HG02623 (cell line): ENCODE measurements around the gene RFX7.
A peak's percentile ranks its signal among the peaks of the same experiment; 100 is the strongest.
"Not testable (repeated sequence)": the region's sequence is repeated elsewhere in the genome, so short reads cannot be mapped to it uniquely, and the experiment has no call there.

Source experiments
- ATAC-seq: cut with Tn5 transposase; IDR thresholded peaks from one replicate; pipeline ENCODE4 v1.9.1; 2021; ENCODE audit warnings: moderate library complexity; ENCODE audit not compliant: unreplicated experiment

RFX7 gene

GRCh38 chr15:56243163-56244037 is at the start of gene RFX7:
Gene RFX7, minus strand, starts transcription at chr15:56243879. Its CDS starts 594 bp downstream, at chr15:56243285.
- ATAC-seq = peak; percentile 39

DNA sequence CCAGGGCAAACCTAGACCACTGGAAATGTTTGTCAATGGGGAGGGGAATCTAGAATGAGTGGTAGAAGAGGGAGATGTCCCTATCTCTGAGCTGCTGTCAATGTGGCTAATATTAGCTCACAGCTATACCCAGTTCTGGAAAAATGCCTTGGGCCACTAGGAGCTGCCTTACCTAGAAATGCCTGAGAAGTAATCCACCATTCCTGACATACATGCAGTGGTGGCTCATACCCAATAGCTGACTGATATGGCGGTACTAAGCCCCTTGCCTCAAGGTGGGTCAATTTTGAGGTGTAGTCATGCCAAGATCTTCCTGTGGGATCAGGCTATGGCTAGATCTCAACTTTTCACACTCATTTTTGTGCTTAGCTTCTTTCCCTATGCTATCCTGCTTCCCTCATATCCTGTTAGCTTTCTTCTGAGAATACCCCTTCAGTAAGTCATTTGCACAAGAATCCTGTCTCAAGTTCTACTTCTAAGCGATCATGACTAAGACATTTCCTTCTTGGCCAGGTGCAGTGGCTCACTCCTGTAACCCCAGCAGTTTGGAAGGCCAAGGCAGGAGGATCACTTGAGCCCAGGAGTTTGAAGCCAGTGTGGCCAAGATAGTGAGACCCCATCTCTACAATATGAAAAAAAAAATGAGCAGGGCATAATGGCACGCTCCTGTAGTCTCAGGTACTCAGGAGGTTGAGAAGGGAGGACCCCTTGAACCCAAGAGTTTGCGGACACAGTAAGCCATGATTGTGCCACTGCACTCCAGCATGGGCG is 49.1 kb upstream of the RFX7 start:
- ATAC-seq = no peak

DNA sequence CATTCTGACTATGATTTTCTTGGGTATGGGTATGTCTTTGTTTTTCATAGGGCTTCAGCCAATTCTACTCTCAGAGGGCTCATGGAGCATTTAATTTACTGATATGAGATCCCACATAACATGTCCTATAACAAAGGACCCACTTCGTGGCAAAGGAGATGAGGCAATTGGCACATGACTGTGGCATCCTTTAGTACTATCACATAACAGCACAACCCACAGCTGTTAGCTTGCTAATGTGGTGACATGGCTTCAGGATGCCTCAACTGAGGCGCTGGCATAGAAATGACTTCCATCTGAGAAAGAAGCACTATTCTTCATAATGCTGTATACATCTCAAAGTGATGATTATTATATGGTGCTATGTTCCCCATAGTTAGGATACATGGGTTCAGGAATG is 48.1 kb upstream of the RFX7 start:
- ATAC-seq = no peak

DNA sequence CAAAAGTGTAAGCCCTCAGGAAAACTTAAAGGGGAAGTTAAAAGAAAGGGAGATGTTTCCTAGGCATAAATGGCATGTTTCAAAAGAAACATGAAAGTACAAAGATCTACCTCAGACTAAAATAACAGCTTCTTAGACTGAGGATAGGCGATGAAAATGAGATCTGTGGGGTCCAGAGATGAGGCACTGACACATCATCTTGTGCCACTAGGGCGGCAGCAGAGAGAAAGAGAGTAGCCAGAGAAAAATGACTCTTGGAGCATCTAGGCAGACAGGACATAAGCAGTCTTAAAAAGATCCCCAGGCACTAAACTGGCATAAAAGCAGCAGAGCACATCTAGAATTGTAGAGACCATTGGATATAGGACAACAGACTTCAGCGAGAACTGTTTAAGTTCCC is 42.5 kb upstream of the RFX7 start:
- no peak for ATAC-seq

GRCh38 chr15:56281145-56281544 is 37.5 kb upstream of the RFX7 start:
- ATAC-seq = no peak

- no peak for ATAC-seq
Measured at GRCh38 chr15:56273724-56274123, 30.0 kb upstream of the RFX7 start.

- no peak for ATAC-seq
Measured at GRCh38 chr15:56272454-56272853, 28.8 kb upstream of the RFX7 start.

DNA sequence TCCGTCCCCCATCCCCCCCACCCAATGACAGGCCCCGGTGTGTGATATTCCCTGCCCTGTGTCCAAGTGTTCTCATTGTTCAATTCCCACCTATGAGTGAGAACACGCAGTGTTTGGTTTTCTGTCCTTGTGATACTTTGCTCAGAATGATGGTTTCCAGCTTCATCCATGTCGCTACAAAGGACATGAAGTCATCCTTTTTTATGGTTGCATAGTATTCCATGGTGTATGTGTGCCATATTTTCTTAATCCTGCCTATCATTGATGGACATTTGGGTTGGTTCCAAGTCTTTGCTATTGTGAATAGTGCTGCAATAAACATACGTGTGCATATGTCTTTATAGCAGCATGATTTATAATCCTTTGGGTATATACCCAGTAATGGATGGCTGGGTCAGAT is 22.8 kb upstream of the RFX7 start:
- not testable (repeated sequence) for ATAC-seq

DNA sequence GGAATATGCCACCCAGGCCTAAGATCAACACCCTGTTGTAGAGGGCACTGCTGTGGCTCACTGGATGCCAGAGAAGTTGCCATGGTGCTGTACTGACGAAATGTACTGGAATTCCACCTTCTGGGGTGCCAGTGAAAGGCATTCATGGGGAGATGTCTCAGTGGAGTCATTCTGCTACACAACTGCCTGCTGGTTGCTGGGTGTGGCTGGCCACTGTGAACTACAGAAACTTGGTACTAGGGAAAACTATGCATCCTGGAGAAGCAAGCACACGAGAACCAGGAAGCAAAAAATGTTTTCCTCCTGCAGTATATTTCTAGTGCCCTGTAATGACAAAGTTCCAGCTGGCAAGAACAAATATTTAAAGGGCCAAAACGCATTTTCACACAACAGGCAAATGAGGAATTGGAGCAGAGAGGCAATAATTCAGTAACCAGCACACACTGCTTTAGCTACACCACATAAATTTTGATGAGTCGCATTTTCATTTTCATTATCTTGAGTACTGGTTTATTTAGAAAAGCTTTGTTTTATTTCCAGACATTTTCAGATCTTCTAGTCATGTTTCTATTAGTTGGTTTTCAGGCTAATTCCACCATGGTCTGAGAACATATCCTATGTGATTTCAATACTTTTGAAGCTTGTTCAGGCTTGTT is 18.3 kb upstream of the RFX7 start:
- no peak for ATAC-seq

- not testable (repeated sequence) for ATAC-seq
Measured at GRCh38 chr15:56257306-56257705, 13.6 kb upstream of the RFX7 start.

GRCh38 chr15:56254265-56254664 is 10.6 kb upstream of the RFX7 start:
- ATAC-seq = no peak

DNA sequence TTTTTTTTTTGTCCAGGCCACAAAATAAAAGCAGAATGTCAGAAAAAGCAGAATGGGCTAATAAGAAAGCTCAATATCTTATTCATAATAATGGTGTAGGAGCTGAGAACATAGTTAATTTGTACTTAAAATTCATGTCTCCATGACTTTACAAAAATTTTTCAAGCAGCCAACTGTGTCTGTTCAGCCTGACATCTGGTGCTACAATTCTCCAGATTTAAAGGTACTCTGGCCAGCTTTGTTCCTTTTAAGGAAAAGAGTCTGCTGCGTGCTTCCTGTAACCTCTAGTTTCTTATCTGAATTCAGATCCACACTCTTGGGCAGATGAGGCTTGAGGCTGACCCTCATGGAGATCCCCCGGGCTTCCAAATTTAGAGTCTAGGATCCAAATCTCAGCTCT is 8.7 kb upstream of the RFX7 start:
- ATAC-seq = no peak

DNA sequence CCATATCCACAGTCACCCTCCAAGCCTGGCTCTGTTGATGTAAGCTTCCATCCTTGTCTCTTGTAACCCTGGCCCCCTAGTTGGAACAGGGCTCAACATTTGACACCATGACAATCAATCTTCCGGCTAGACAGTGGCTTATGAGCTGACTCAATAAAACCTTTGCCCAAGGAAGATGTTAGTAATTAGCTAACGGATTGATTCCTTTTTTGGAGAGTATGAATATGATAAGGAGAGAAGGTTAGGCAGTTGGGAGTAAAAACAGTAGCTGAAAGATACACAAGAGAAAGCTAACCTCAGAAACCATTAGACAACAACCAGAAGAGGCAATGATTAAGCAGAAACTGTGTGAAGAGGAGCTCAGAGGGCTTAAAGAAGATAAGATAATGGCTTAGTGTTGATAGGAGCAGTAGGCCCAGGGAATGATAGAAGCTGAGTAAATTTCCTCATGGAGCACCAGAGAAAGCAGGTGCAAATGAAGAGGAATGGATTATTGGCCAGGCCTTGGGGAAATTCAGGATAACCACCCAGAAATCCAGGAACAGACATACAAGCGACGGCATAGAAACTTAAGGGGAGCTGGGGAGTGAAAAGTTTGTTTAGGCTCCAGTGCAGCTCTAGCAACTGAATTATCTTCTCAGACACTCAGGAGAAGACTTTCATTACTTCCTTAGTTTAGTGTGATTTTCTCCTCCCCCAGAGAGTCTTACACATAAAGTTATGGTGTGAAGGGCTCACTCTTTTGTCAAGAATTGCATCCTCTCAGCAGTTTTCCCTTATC is 7.8 kb upstream of the RFX7 start:
- no peak for ATAC-seq

GRCh38 chr15:56250626-56251025 is 6.9 kb upstream of the RFX7 start:
- no peak for ATAC-seq

DNA sequence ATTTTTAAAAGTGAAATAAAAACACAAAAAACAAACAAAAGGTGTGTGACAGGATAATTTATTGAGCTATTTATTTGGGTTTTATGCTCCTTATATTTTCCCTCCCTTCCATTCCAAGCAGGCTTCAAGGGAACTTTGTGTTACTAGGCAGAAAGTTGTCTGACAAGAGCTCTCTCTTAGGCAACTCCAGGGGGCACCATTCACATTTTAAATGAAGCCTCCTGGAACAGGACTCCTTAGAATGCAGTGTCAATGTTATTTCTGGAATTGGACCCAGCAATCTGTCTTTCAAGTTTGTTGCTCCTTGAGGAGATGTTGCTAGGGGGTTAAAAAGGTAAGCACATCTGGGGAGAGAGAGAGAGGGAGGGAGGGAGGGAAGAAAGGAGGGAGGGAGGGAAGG is 5.4 kb upstream of the RFX7 start:
- no peak for ATAC-seq

- ATAC-seq = no peak
Measured at GRCh38 chr15:56248311-56248992, 4.8 kb upstream of the RFX7 start.

DNA sequence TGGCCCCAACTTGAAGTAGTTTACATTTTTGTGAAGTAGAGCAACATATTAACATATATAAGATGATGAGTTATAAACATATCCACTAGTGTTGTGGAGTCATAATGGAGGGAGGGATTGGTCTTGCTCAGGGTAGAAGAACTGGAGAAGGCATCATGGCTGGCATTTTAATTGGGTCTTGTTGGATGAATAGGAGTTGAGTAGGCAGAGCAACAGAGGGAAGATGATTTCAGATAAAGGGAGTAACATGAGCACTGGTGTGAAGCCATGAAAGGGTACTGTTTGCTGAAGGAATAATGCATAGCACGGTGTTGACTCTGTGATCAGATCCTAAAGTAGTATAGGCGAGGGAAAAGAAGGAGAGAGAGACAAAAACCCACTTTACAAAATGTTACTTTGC is 3.6 kb upstream of the RFX7 start:
- ATAC-seq = no peak

DNA sequence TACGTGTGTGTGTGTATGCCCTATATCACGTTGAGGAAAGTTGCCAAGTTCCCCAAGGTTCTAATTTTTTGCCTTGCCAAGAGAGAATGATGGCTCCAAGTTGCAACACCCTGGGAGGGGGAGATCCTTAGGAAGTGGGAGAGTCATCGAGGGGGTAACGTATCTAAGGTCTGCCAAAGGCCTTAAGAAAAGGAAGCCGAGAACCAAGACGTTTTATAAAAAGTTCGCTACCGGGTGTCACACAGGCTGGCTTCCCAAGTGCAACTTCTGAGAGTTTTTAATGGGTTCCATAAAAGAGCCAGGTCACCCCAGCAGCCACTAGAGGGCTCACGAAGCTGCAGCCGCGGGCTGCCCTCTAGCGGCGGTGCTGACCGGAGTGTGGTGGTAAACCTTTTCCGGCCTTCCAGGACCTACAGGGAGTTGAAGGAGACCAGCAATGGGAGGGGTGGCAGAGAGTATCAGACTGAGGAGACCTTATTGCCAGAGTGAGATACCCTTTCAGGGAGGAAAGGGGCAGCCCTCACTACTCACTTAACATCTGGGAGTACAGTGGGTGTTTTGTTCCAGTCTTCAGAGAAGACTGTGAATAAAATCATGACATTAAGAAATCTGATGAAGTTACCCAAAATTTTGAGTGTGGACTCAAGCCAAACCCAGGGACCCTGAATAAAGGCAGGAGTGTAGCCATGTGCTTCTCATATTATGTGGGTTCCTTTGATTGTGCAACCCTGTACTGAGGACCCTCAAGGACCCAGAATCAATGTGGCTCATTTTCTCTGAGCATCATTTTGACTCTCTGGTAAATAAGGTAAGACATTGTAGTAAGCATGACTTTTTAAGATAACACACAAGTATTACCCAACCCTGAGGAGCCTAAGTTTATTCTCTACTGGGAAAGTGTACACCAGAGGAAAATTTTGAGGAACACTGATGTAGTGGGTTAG is 2.5 kb upstream of the RFX7 start:
- ATAC-seq = peak; percentile 54
